H1 (cell line): ENCODE data around the gene KRT8. TPM values are rescaled to one million over a fixed set of nuclear protein-coding genes. Genes with fewer than 3 reads are reported as not detected.

ENCODE experiments used
- CTCF ChIA-PET: fragments of 300-600 bp; sonication (Branson Sonifier 250); formaldehyde crosslinking; loops from one replicate; lab custom pipeline; 2021; ENCODE audit not compliant: partially characterized antibody; lab: Charles Lee
- POLR2A ChIA-PET: fragments of 300-600 bp; sonication (Branson Sonifier 250); formaldehyde crosslinking; loops from one replicate; lab custom pipeline; 2021; ENCODE audit warnings: inconsistent platforms; ENCODE audit not compliant: partially characterized antibody; lab: Charles Lee
- DNase-seq, 2 experiments: peaks; one replicate each; pipeline versions ENCODE4 v3.0.0 to v3.0.0-alpha.2; 2010 to 2022; ENCODE audit warnings: low spot score in 2 of 2, low read depth in 1 of 2, mixed read lengths in 1 of 2
- FAIRE-seq: peaks from 2 replicates; lab custom pipeline; 2011; peaks lifted over from hg19 to GRCh38; lab: Jason Lieb, UNC
- H2AFZ ChIP-seq: 2 replicates; pipeline ENCODE4 v1.8.1; 2012; ENCODE audit warnings: low read length, inconsistent platforms
- H2AK5ac ChIP-seq: 2 replicates; pipeline ENCODE4 v1.6.1; 2013; ENCODE audit warnings: low read depth, low read length
- H2BK120ac ChIP-seq: replicated peaks from 2 replicates; pipeline ENCODE3; 2013; ENCODE audit warnings: low read depth, low read length, inconsistent platforms
- H2BK12ac ChIP-seq: 2 replicates; pipeline ENCODE4 v1.6.1; 2013; ENCODE audit warnings: low read depth, low read length
- H2BK15ac ChIP-seq: 2 replicates; pipeline ENCODE4 v1.6.1; 2013; ENCODE audit warnings: low read length
- H2BK20ac ChIP-seq: 2 replicates; pipeline ENCODE4 v1.6.1; 2013; ENCODE audit warnings: low read length
- H2BK5ac ChIP-seq: 2 replicates; pipeline ENCODE4 v1.6.1; 2013; ENCODE audit warnings: low read depth, low read length
- H3K14ac ChIP-seq: 2 replicates; pipeline ENCODE4 v1.6.1; 2013; ENCODE audit warnings: inconsistent platforms; ENCODE audit not compliant: insufficient read length
- H3K18ac ChIP-seq: 2 replicates; pipeline ENCODE4 v1.6.1; 2013; ENCODE audit warnings: low read length; ENCODE audit errors: extremely low read depth
- H3K23ac ChIP-seq: 2 replicates; pipeline ENCODE4 v1.6.1; 2013; ENCODE audit warnings: inconsistent platforms; ENCODE audit not compliant: insufficient read length
- H3K23me2 ChIP-seq: 2 replicates; pipeline ENCODE4 v1.6.1; 2013; ENCODE audit warnings: low read depth, low read length
- H3K27ac ChIP-seq: 2 replicates; pipeline ENCODE4 v1.6.1; 2011; ENCODE audit warnings: low read depth, low read length, inconsistent platforms
- H3K27me3 ChIP-seq, 4 experiments: replicated peaks in 1 of 4; 1 replicate in 1 of 4; 2 replicates in 3 of 4; pipeline versions ENCODE4 v1.6.1 to v1.8.1; 2011 to 2013; ENCODE audit warnings: low read length in 3 of 4, mild to moderate bottlenecking in 3 of 4, inconsistent platforms in 2 of 4, mixed read lengths in 2 of 4, moderate library complexity in 1 of 4; ENCODE audit not compliant: control insufficient read depth in 3 of 4, insufficient read depth in 3 of 4; ENCODE audit errors: extremely low read depth in 1 of 4
- H3K36me3 ChIP-seq, 4 experiments: 2 replicates each; pipeline versions ENCODE4 v1.6.1 to v1.8.1; 2011 to 2013; ENCODE audit warnings: mild to moderate bottlenecking in 4 of 4, low read length in 3 of 4, moderate library complexity in 2 of 4, control low read depth in 1 of 4, inconsistent platforms in 1 of 4; ENCODE audit not compliant: insufficient read depth in 4 of 4, control insufficient read depth in 2 of 4
- H3K4ac ChIP-seq: replicated peaks from 2 replicates; pipeline ENCODE3; 2013; ENCODE audit warnings: low read length, low read depth, mixed read lengths, inconsistent platforms; ENCODE audit not compliant: insufficient read length
- H3K4me1 ChIP-seq, 4 experiments: replicated peaks in 1 of 4; 1 replicate in 1 of 4; 2 replicates in 3 of 4; pipeline versions ENCODE4 v1.6.1 to v1.8.1; 2011 to 2013; ENCODE audit warnings: low read length in 3 of 4, inconsistent platforms in 2 of 4, mixed read lengths in 1 of 4; ENCODE audit not compliant: insufficient read depth in 4 of 4, control insufficient read depth in 3 of 4
- H3K4me2 ChIP-seq, 2 experiments: 2 replicates each; pipeline versions ENCODE4 v1.6.1 to v1.8.1; 2011 to 2013; ENCODE audit warnings: low read depth in 2 of 2, low read length in 2 of 2, control low read depth in 1 of 2, inconsistent platforms in 1 of 2, mild to moderate bottlenecking in 1 of 2; ENCODE audit not compliant: insufficient read depth in 1 of 2
- H3K4me3 ChIP-seq, 4 experiments: fragments of 200-600, 300-600 bp in 1 of 4; sonication (generic), shearing (Covaris generic), sonication (Bioruptor Twin) in 1 of 4; 2 replicates each; pipeline versions ENCODE4 v1.5.1 to v1.8.1; 2011 to 2016; ENCODE audit warnings: low read length in 4 of 4, low read depth in 3 of 4, control low read depth in 2 of 4, inconsistent platforms in 2 of 4, mild to moderate bottlenecking in 2 of 4, mixed read lengths in 1 of 4, moderate library complexity in 1 of 4; ENCODE audit not compliant: insufficient read depth in 2 of 4; ENCODE audit errors: extremely low read depth in 1 of 4
- H3K56ac ChIP-seq: replicated peaks from 2 replicates; pipeline ENCODE3; 2013; ENCODE audit warnings: low read depth, mild to moderate bottlenecking, mixed read lengths, low read length, inconsistent platforms; ENCODE audit not compliant: insufficient read length
- H3K79me1 ChIP-seq: 2 replicates; pipeline ENCODE4 v1.6.1; 2013; ENCODE audit warnings: low read depth, low read length, control low read depth
- H3K79me2 ChIP-seq, 2 experiments: 2 replicates each; pipeline versions ENCODE4 v1.6.1 to v1.8.1; 2012 to 2013; ENCODE audit warnings: low read length in 2 of 2, mild to moderate bottlenecking in 2 of 2, inconsistent platforms in 1 of 2; ENCODE audit not compliant: insufficient read depth in 2 of 2, control insufficient read depth in 1 of 2
- H3K9ac ChIP-seq, 4 experiments: replicated peaks in 1 of 4; 1 replicate in 1 of 4; 2 replicates in 3 of 4; pipeline versions ENCODE4 v1.6.1 to v1.8.1; 2011 to 2013; ENCODE audit warnings: low read depth in 3 of 4, low read length in 3 of 4, control low read depth in 2 of 4, mild to moderate bottlenecking in 2 of 4, moderate library complexity in 2 of 4, inconsistent platforms in 1 of 4; ENCODE audit errors: extremely low read depth in 1 of 4
- H3K9me3 ChIP-seq, 2 experiments: 2 replicates each; pipeline versions ENCODE4 v1.6.1 to v1.8.1; 2012 to 2013; ENCODE audit warnings: mild to moderate bottlenecking in 2 of 2, moderate library complexity in 2 of 2, control low read depth in 1 of 2, inconsistent platforms in 1 of 2, low read depth in 1 of 2, low read length in 1 of 2, mixed read lengths in 1 of 2; ENCODE audit not compliant: insufficient read depth in 2 of 2
- H4K20me1 ChIP-seq, 2 experiments: replicated peaks in 1 of 2; 2 replicates each; pipeline versions ENCODE3 to v1.8.1; 2011 to 2013; ENCODE audit warnings: inconsistent platforms in 2 of 2, low read length in 2 of 2, mild to moderate bottlenecking in 1 of 2; ENCODE audit not compliant: insufficient read depth in 2 of 2, control insufficient read depth in 1 of 2
- H4K5ac ChIP-seq: 2 replicates; pipeline ENCODE4 v1.6.1; 2013; ENCODE audit warnings: low read length, low read depth, mixed read lengths, inconsistent platforms; ENCODE audit not compliant: insufficient read length
- H4K8ac ChIP-seq: 2 replicates; pipeline ENCODE4 v1.8.0; 2013; ENCODE audit warnings: mild to moderate bottlenecking, moderate library complexity, low read length, inconsistent platforms; ENCODE audit not compliant: insufficient read depth; ENCODE audit errors: extremely low read depth
- H4K91ac ChIP-seq: replicated peaks from 2 replicates; pipeline ENCODE3; 2013; ENCODE audit warnings: low read length, mixed read lengths, inconsistent platforms; ENCODE audit not compliant: insufficient read length
- ATF3 ChIP-seq: IDR thresholded peaks from 2 replicates; pipeline ENCODE4 v1.6.1; 2011; ENCODE audit warnings: low read depth, mild to moderate bottlenecking, low read length; ENCODE audit not compliant: insufficient read depth
- WGBS, 2 experiments: shearing (Covaris generic) in 1 of 2; methylation state at CpG; one replicate each; pipeline versions ENCODE4 v1.1.6 to v1.1.7; 2013 to 2015; ENCODE audit warnings: low lambda C conversion rate in 2 of 2, mixed read lengths in 2 of 2, inconsistent platforms in 1 of 2, low coverage in 1 of 2, missing lambda C conversion rate in 1 of 2; ENCODE audit not compliant: insufficient replicate concordance in 2 of 2, insufficient coverage in 1 of 2, insufficient read length in 1 of 2; ENCODE audit errors: extremely low coverage in 1 of 2, missing lambda C conversion rate in 1 of 2; 5-methylcytosine and 5-hydroxymethylcytosine counted together
- polyA plus RNA-seq, 7 experiments: library from polyadenylated mRNA; depleted of rRNA in 3 of 7; stranded (reverse) in 5 of 7; unstranded in 2 of 7; fragments of >200 nt in 5 of 7; fragments of 200-250 nt in 2 of 7; gene quantifications; 1 replicate in 5 of 7; 2 replicates in 1 of 7; 4 replicates in 1 of 7; pipeline versions ENCODE4 v1.2.1 to v1.2.3, GENCODE V29; 2011 to 2013; ENCODE audit warnings: missing spikeins in 2 of 7, mixed read lengths in 2 of 7
- total RNA-seq: library from RNA; stranded (reverse); fragmentation: NEBNext Ultra II Directional; extraction: Animal tissue kit (Norgen Biotek cat#: 25700); gene quantifications from 2 replicates; pipeline ENCODE4 v1.2.1, GENCODE V29; 2021

Gene KRT8
- total and polyA plus RNA-seq, 2 of the 8 experiments (the other 6 are each of a cell fraction or from before 2014, with no cell fraction given): 280 to 290 TPM

- Histone ChIP-seq H3K56ac (no peak overlapping the region), H4K8ac (no peak overlapping the region), H3K23ac (no peak overlapping the region), H3K4ac (no peak overlapping the region), H2BK12ac (no peak overlapping the region), H2BK15ac (no peak overlapping the region), H3K4me1 (peaks cover 0 to 4% (median under 1%) of the 10 kb centered on the region in 4 experiments; a peak in 2 of 7 replicates), H2BK5ac (no peak overlapping the region), H3K4me2 (no peak overlapping the region), H2AK5ac (no peak overlapping the region), H3K36me3 (no peaks in the 10 kb centered on the region), H3K79me1 (no peaks in the 10 kb centered on the region), H2AFZ (no peak overlapping the region), H4K20me1 (no peaks in the 10 kb centered on the region), H3K4me3 (no peak overlapping the region), H3K27ac (no peak overlapping the region), H4K5ac (no peak overlapping the region), H3K14ac (no peak overlapping the region), H4K91ac (no peak overlapping the region), H3K79me2 (no peaks in the 10 kb centered on the region), H3K9ac (no peak overlapping the region), H3K27me3 (no peaks in the 10 kb centered on the region), H3K9me3 (no peaks in the 10 kb centered on the region), H2BK120ac (no peak overlapping the region), H3K23me2 (no peaks in the 10 kb centered on the region), H3K18ac (no peak overlapping the region), H2BK20ac (no peak overlapping the region)
- 92% methylated on average over 5 of the region's 7 CpGs; no CpG with 5 or more reads in 1 of the 2 experiments for WGBS, 2 experiments
- no peak for FAIRE-seq
- ChIA-PET POLR2A (interaction anchor here (0.8 to 3.9 kb wide), 5 partner anchors 11 to 66 kb away, joined by 3 to 27 read pairs (median 5); partner anchors contain the start of gene KRT8), CTCF (interaction anchor here (1.0 to 13.8 kb wide), 6 partner anchors 12 to 66 kb away, joined by 3 to 197 read pairs (median 4); partner anchors contain the start of gene KRT8)
- DNase-seq: no peak
- TF ChIP-seq ATF3: no peak
These were observed 9.8 kb upstream of the KRT8 start for GRCh38 chr12:52914576-52915121.
